HG03521 (cell line): ENCODE results near the gene DYNC2LI1.
A peak's percentile ranks its signal among the peaks of the same experiment; 100 is the strongest.
"Not testable (repeated sequence)": the region's sequence is repeated elsewhere in the genome, so short reads cannot be mapped to it uniquely, and the experiment has no call there.

Experiments
- ATAC-seq: cut with Tn5 transposase; IDR thresholded peaks from one replicate; pipeline ENCODE4 v1.9.1; 2021; ENCODE audit warnings: mild to moderate bottlenecking, moderate library complexity; ENCODE audit not compliant: unreplicated experiment

DYNC2LI1 gene

DNA sequence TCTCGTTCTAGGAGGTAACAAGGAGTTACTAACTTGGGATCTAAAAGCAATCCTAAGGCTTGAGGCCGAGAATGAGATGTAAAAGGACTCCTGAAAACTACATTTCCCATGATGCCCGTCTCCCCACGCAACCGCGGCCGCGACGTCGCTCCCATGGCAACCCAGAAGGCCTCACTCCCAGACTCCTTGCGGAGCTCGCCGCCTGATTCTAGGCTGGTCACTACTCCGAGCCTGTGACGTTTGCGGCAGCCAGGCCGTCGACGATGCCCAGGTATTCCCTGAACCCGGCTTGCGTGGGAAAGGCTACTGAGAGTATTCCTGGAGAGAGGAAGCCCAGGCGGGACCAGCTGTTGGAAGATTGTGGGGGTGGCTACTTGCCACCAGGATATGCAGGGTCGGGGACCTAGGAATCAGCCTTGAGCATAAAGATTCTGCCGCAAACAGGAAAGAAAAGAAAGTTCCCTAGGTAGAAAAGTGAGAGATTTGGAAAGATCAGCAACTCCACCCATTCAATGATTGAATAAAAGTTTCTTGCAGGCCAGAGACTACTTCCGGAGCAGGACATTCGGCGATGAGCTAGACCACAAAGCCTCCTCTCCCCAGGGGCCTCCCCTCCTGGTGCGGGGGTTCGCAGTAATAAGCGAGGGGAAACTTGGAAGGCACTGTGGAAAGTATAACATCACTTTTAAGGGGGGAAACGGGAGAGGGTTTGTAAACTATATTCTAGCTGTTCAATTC, at the start of gene DYNC2LI1:
Gene DYNC2LI1, plus strand, starts transcription at position 164 of the 738 bp plus-strand sequence. Its CDS starts 100 bp downstream, at position 264.
- ATAC-seq: peak; percentile 99

DNA sequence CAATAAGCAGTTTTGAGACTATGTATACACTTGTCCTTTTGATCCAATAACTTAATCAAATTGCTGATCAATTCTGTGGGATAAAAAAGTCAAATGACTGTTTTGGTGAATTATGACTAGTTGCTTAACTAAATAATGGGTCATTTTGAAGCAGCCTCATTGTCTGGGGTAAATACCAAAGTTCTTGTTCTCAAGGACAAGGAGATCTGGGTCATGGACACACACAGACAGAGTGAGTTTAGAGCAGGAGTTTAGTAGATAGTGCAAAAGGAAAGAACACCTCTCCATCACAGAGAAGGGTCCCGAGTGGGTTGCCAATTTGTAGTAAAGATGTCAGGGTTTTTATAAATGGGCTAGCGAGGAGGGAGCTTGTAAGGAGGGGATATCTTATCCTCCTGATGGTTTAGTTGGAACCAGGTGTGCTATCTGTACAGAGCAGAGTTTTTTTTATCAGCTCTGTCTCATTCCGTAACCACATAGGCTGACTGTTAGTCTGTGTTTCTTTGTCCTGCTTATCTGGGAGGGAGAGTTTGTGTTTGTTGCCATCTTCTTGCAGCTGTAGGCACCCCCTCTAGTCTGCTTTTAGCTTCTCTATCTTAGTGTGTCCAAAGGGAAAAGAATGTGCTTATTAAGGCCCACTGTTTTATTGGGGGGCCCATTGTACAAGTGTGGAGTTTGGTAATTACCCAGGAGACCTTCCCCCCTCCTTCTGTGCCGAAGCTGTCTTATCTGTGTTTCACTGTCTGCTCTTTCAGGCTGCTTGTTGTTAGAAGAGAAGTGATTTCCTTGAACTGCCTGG, 48.9 kb upstream of the DYNC2LI1 start:
- ATAC-seq: no peak

DNA sequence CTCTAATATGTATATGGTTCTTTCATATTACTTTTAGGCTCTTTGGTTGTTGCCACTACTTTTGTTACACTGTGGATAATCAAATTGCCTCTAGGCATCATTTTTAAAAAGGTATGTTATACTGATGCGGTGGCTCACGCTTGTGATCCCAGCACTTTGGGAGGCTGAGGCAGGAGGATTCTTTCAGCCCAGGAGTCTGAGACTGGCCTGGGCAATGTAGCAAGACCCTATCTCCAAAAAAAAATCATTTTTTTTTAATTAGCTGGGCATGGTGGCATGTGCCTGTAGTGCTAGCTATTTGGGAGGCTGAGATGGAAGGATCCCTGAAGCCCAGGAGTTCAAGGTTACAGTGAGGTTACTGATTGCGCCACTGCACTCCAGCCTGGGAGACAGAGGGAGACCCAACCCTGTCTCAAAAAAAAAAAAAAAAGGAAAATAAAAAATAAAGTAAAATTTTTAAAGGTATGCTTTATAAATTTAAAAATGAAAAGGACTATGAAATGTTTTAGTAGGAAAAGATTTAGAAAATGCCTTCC, 48.1 kb upstream of the DYNC2LI1 start:
- ATAC-seq: no peak

DNA sequence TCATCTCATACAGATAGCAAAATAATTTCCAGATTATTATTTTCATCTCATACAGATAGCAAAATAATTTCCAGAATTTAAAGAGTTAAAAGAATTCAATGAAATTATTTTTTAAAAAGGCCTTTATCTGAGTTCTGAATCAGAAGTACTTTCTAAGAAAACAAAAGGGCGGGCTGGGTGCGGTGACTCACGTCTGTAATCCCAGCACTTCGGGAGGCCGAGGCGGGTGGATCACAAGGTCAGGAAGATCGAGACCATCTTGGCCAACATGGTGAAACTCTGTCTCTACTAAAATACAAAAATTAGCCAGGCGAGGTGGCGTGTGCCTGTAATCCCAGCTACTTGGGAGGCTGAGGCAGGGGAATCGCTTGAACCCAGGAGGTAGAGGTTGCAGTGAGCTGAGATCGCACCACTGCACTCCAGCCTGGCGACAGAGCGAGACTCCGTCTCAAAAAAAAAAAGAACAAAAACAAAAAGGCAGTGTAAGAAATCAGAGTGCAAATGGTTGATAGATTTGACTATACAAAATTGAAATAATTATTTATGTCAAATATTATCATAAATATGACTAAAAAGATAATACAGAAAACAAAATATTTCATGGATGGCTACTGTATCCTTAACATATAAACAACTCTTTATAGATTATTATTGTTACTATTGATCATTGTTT, 46.7 kb upstream of the DYNC2LI1 start:
- not testable (repeated sequence) for ATAC-seq

DNA sequence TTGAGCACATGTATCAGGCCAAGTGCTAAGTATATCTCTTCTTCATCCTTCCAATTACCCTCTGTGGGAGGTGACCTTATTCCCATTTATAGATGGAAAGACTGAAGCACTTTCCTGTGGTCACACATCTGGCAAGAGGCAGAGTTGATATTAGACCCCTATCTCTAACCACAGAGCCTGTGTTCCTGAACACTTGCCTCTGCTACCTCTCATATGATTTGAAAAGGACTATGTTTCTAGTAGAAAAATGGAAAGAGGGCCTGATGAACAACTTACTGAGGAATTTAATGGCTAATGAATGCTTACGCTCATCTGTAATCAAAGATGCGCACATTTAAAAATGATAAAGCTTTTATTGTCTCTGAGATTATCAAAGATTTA, 46.2 kb upstream of the DYNC2LI1 start:
- ATAC-seq: no peak

DNA sequence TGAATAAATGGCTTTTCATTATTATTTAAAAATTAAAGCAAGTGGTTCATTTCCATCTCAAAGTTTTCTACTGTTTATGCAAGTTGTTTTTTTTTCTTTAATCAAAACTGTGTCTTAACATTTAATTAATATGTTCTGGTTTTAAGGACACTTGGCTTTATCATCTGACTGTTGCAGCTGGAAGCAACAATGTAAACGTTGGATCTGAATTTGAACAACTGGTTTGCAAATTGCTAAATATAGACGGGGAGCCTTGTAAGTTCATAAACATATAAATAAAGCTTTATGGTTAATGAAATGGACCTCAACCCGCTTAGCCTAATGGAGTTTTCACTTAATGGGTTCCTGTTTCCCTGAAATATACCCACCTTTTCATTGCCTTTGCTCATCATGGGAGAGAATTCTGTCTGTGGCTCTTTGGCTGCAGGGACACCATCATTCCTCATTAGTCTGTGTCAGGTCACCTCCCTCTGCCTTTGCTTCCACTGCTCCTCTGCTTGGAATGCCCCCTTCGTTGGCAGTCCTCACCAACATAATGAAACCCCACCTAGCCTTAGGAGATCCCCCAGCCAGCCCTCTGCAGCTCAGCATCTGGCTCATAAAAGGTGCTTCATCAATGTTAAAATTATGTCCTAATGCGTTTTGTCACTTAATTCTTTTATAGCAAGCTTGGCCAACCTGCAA, 44.2 kb upstream of the DYNC2LI1 start:
- ATAC-seq: no peak

DNA sequence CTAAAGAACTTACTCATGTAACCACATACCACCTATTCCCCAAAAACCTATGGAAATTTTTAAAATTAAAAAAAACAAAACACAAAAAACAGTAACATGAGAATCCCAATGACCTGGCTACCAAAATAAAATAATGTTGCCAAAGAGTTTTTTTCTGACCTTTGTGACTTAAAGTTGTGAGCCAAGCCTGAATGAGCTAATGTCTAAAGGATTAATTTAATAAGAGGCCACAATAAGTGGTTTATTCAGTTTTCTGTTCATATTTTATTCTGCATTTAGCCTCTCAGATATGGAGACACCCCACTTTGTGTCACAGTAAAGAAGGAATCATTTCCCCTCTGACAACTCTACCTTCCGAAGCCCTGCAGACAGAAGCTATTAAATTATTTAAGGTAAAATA, 42.6 kb upstream of the DYNC2LI1 start:
- ATAC-seq: no peak

DNA sequence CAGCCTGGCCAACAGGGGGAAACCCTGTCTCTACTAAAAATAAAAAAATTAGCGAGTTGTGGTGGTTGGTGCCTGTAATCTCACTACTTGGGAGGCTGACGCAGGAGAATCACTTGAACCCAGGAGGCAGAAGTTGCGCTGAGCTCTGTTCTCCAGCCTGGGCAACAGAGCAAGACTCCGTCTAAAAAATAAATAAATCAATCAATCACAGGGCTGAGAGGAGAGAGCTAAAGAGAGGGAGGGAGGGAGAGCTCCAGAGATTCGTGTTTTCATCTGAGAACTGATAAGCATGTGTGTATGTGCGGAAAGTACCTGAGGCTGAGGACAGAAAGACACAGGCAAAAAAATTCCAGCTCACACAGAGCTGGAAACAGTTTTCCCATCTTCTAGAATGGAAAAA, 37.2 kb upstream of the DYNC2LI1 start:
- no peak for ATAC-seq

DNA sequence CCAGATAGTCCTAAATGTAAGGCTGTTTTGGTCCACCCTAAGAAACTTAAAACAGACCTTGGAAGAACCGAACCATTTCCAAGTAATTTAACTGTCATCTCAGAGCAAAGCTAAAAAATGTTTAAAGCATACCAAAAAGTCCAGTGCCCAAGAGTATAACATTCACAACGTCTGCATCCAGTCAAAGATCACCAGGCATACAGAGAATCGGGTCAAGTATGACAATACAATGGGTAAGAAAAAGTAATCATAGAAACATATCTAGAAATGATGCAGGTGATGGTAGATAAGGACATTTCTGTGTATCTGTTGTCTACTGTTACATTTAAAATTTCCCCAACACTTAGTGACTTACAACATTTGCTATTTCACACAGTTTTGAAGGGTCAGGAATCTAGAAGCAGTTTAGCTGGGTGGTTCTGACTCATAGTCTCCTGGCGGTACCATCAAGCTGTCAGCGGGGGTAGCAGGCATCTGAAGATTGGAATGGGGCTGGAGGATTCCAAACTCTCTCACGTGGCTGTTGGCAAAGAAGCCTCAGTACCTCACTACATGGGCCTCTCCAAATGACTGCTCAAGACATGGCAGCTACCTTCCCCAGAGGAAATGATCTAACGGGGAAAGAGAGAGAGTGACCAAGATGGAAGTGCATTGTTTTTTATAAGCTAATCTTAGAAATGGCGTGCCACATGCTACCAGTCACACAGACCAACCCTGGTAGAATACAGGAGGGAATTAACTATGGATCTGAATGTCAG, 36.6 kb upstream of the DYNC2LI1 start:
- ATAC-seq: no peak

DNA sequence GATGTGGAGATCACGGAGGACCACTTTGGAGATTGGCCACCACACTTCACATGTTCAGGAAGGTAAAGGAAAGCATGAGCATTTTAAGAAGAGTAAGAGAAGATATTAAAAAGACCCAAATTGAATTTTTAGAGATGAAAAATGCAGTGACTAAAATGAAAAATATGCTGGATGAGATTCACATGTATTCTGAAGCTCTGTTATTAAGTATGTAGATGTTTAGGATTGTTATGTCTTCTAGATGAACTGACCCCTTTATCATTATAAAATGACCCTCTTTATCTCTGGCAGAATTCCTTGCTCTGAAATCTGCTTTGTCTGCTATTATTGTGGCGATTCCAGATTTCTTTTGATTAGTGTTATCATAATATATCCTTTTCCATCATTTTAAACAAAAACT, 36.0 kb upstream of the DYNC2LI1 start:
- no peak for ATAC-seq

DNA sequence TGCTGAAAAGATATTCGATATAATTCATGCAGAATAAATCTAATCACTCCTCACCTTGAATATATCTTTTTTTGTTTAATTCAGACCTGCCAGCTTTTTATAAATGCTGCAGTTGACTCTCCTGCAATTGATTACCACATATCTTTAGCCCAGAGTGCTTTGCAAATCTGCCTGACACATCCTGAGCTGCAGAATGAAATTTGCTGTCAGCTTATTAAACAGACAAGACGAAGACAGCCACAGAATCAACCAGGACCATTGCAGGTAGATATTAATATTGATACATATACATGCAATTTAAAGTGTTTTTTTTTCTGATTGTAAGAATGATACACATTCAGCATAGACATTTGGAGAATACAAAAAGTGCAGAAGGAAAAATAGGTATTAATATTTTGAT, 35.6 kb upstream of the DYNC2LI1 start:
- ATAC-seq: no peak

DNA sequence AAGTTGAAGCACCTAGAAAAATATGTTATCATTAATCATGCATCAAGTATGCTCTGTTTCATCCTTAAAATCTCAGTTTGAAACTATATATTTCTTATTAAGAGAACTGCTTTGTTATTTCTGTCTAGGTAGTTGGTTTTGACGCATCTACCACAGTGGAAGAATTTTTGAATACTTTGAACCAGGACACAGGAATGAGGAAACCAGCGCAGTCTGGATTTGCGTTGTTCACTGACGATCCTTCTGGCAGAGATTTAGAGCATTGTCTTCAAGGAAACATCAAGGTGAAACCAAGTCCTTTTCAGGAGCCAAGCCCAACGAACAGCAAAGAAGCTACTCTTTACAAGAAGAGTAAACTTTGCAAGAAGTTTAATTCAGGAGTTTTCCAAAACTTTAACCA, 30.1 kb upstream of the DYNC2LI1 start:
- no peak for ATAC-seq

DNA sequence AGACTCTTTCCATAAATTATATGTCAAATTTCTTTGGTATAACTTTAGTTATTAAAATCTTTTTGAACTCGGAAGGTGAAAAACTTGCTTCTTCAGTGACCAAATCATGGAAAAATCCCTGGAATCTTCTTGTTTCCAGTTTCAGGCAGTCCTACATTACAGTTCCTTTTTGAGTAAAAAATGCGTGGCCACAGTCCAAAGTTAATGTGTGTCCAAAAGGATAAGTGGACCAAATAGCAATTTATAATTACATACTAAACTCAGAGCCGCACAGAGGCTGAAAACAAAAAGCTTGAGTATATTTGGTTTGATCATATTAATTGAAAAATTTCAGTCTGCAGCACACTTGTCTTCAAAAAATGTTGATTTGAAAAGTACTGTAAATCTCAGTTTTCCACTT, 28.4 kb upstream of the DYNC2LI1 start:
- no peak for ATAC-seq

DNA sequence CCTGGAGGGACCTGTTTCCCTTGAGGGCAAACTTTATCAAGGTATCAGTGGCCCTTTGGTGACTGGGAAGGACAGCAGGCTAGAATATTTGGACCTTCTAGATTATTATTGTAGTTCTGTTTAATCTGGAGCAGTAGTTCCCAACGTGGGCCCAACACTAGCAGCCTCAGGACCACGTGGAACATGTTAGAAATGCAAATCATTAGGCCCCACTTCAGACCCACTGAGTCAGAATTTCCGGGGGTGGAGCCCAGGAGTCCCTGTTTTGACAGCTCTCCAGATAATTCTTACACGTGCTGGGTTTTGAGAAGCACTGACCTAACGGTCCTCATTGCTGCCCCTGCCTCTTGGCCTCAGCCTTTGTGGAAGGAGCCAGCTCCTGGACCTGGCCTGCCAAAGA, 25.5 kb upstream of the DYNC2LI1 start:
- ATAC-seq: no peak

DNA sequence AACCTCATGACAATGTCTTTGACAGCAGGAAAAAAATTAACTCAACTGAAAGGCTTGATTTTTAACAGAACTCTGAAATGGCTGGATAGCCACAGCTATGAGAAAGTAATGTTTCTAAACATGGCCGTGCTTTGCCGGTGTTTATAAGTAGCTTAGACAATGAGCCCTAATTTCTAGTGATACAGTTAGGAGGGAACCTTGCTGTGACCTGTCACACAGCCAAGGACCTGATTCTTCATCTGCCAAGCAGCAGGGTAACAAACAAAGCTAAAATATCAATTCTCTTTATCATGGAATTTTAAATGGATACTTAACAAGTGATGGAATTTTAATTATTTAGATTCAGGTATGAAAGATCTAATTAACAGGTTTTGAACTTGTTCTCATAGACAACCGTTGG, 24.3 kb upstream of the DYNC2LI1 start:
- ATAC-seq: no peak

DNA sequence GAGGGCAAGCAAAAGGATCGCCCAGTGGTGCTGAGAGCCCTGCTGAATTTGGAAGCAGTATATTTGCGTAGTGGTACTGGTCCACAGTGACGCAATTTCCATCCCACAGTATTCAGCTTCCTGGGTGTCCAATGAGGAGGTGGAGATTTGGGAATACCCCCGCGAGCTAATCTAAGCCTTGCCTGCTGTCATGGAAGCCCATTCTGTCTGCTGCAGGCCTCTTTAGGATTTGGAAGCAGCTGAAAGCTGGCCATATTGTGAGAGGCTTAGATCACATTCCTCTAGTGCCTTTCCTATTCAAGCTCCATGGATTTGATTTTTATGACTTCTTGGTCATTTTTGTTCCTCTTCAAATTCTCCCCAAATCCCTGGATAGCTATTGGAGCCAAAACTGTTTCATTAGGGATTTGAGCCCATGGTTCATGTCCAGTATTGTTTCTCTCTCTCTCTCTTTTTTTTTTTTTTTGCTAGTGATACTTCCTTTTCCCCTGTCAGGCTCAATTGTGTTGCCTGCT, 22.3 kb upstream of the DYNC2LI1 start:
- no peak for ATAC-seq

DNA sequence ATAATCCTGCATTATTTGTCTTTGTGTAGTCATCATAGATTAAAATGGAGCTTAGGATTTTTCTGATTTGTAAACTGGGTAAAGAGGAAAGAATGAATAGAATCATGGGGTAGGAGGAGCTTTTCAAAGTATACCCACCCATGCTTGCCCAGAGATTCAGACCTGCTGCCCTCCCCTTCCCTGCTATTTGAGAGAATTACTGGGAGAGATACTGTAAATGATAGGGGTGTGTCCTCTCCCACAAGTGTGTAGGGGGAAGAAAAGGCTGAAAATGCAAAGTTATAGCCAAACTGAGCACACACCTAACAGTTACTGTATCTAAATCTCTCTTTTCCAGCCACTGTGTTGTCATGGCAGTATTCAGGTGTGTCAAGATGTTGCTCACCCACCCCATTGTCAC, 21.5 kb upstream of the DYNC2LI1 start:
- no peak for ATAC-seq

DNA sequence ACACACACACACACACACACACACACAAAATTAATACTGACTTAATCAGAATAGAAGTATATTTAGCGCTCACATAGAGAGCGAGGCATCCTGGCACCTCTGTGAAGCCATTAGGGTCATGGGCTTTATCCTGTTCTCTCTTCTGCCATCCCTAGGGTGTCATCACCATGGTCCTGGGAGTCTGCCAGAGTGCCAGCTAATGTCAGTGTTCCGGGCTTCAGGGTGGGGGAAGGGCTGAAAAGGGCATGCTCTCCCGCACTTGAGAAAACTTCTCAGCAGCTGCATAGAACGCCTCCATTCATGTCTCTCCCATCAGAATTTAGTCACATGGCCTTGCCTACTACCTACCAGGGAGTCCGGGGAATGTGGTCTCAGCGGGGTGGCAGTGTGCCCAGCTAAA, 19.7 kb upstream of the DYNC2LI1 start:
- no peak for ATAC-seq

DNA sequence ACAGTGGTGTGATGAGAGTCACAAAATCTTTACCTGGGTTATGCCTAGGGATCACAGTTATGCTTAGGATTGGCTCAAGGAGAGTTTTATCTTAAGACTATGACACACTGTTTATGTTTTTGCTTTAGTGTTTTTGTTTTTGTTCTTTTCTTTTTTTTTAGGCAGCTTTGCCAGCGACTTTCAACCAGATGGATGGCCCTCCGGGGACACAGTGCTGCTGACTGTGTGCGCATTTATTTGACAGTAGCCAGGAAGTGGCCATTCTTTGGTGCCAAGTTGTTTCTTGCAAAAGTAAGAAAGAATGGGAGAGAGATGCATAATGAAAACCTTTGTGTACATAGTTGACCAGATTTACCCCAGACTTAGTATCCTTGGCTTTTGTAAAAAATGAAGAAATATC, 15.1 kb upstream of the DYNC2LI1 start:
- ATAC-seq: no peak

DNA sequence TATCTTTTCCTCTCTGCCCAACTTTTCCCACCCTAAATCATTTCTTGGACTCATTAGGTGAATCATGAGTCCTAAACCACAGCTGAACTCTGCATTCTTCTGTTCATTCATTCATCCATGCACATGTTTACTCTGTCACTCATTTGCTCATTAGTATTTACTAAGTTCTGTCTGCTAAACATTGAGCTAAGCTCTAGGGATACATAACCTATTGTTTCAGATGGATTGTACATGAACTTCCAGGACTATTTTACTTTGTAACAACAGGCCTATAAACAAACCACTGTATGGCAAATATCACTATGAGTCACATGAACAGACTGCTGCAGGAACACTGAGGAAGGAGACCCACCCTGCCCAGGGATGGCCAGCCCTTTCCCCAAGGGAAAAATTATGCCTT, 14.6 kb upstream of the DYNC2LI1 start:
- ATAC-seq: no peak
